Measurements from ENCODE around the gene CLPSL2.

DNA sequence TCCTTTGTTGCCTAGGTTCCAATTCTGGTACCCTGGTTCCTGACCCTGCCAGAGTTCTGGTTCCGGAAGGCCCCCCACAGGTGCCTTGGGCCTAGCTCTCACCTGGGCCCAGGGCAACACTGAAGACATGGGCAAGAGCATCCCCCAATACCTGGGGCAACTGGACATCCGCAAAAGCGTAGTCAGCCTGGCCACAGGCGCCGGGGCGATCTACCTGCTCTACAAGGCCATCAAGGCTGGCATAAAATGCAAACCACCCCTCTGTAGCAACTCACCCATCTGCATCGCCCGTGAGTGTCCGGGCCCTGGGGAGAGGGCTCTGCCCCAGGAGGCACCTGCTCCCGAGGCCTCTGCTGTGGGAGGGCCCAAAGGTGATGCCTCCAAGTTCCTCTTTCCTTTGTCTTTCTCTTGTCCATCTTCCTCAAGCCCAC lies 39.4 kb upstream of the CLPSL2 start, which contains the start of gene ARMC12:
- TF ChIP-seq, protein P1, sequence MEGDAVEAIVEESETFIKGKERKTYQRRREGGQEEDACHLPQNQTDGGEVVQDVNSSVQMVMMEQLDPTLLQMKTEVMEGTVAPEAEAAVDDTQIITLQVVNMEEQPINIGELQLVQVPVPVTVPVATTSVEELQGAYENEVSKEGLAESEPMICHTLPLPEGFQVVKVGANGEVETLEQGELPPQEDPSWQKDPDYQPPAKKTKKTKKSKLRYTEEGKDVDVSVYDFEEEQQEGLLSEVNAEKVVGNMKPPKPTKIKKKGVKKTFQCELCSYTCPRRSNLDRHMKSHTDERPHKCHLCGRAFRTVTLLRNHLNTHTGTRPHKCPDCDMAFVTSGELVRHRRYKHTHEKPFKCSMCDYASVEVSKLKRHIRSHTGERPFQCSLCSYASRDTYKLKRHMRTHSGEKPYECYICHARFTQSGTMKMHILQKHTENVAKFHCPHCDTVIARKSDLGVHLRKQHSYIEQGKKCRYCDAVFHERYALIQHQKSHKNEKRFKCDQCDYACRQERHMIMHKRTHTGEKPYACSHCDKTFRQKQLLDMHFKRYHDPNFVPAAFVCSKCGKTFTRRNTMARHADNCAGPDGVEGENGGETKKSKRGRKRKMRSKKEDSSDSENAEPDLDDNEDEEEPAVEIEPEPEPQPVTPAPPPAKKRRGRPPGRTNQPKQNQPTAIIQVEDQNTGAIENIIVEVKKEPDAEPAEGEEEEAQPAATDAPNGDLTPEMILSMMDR (IDR thresholded peaks at IDR 0.05) = no peak
- TF ChIP-seq POLR2A (IDR thresholded peaks at IDR 0.05) = no peak

Measured in adrenal gland (tissue), 5 donors.